Fibroblast of upper back skin (primary cell): Measurements from ENCODE around the gene GRIA4.
"Not testable (repeated sequence)": the region's sequence is repeated elsewhere in the genome, so short reads cannot be mapped to it uniquely, and the experiment has no call there.

Experiments used
- DNase-seq: peaks from one replicate; pipeline ENCODE4 v3.0.0-alpha.2; 2013

The GRIA4 gene

DNA sequence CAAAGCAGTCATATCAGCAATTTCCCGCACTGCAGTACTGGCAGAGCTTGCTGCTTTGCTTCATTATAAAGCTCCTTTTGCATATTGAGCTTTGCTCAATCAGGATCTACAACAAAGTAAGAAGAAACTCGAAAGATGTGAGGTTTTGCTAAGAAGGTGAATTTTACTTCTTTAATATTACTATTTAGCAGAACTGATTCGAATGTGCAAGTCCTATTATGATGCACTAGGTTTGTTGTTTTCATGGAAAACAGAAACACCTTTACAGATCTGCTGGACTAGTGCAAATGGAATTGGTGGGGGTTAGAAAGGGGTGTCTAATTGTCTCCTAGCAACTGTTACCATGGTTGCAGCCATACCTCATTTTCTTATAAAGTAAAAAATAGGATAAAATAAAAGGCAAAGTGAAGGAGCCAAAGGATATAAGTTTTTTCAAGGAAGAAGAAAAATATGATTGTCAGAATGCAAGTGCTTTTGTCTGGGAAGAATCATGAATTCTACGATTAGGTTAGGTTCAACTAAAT, 259.0 kb downstream of the GRIA4 start:
- no peak for DNase-seq

DNA sequence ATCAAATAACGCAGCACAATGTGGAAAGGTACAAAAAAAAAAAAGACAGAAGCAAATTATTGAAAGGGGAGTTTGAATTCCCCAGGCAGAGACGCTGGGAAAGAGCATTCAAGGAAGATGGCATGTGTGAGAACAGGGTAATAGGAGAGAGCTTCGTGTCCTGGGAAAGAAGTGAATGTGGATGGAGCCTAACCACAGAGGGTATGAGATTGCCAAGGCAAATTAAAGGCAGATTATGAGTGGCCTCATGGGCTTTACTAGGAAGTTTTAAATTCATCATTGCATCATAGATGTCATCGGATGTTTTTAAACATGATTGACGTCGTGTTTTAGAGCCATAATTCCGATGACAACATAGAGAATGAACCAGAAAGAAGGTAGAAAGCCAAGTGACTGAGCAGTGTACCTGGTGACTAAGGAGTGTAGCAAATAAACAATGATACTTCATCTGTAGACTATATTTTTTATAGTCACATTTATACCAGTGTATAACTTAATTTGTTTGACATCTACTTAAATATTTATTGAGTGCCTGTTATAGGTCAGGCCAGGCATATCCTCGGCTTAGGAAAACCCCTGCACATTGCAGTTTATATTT, 260.7 kb downstream of the GRIA4 start:
- DNase-seq = peak; percentile 32

DNA sequence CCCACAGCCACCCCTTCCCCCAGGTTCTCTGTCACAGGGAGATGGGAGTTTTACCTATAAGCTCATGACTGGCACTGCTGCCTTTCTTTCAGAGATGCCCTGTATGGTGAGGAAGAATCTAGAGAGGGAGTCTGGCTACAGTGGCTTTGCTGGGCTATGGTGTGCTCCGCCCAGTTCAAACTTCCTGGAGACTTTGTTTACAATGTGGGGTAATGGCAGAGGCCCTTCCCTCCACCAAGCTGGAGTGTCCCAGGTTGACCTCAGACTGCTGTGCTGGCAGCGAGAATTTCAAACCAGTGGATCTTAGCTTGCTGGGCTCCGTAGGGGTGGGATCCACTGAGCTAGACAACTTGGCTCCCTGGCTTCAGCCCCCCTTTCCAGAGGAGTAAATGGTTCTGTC, 268.6 kb downstream of the GRIA4 start:
- no peak for DNase-seq

DNA sequence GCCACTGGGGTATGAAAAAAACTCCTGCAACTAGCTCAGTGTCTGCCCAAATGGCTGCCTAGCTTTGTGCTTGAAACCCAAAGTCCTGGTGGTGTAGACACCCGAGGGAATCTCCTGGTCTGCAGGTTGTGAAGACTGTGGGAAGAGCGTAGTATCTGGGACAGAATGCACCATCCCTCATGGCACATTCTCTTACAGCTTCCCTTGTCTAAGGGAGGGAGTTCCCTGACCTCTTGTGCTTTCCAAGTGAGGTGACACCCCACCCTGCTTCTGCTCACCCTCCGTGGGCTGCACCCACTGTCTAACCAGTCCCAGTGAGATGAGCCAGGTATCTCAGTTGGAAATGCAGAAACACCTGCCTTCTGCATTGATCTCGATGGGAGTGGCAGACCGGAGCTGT, 269.1 kb downstream of the GRIA4 start:
- DNase-seq = not testable (repeated sequence)

DNA sequence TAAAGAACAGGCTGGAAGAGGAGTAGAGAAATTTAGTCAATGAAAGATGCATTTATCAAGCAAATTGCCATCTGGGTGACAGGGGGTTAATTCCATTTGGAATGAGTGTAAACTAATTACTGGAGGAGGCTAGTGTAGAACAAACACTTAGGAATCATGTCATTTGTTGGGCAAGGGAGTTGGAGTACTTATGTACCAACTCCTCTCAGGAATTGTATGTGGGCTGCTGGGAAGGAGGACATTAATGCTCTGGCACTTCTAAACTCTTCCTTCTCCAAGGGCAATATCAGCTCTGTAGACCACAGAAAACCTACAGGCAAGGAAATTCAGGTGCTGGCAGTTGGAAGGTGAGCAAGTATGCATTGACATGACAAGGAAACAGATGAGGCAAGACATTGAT, 271.2 kb downstream of the GRIA4 start:
- DNase-seq = no peak

DNA sequence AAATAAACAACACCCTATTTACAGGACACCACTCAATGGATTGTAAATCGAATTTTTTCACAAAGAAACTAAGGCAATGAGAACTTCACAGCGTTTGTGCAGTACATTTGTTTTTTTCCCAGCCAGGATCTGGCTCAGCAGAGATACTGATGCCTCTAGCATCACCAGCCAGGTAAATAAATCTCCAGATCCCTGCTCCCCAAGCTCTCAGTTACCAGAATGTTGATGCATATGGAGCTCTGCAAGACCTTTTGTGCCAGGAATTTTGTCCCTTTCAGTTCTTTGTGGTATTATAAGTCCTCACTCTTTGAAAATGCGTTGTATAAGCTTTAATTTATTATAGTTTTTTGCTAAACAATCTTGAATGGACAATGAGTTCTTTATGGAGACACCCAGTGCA, 274.6 kb downstream of the GRIA4 start:
- no peak for DNase-seq

DNA sequence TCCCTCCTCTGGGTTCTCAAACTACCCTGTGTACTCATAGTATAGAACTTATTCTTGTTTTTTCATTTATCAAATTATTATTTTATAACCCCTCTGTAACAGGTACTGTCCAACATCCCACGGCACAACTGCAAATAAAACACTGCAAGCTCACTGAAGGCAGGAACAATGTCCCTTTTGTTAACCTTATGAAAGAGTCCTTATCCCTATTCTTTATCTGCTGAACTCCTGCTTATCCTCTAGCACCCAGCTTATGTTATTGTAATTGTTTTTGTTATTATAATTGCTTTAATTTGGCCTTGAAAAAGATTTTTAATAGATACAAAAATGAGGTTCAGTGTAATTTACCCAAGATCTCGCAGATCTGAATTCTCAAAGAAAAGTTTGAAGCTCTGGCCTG, 281.8 kb downstream of the GRIA4 start:
- DNase-seq = no peak

DNA sequence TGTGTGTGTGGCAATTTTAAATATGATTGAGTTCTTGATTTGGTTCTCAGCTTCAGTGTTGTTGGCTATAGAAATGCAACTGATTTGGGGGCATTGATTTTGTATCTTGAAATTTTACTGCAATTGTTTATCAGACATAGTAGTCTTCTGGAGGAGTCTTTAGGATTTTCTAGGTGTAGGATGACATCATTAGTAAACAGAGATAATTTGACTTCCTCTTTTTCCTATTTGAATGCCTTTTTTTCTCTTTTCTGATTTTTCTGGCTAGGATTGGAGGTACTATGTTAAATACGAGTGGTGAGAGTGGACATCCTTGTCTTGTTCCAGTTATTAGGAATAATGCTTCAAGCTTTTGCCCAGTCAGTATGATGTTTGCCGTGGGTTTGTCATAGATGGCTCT, 287.3 kb downstream of the GRIA4 start:
- no peak for DNase-seq

DNA sequence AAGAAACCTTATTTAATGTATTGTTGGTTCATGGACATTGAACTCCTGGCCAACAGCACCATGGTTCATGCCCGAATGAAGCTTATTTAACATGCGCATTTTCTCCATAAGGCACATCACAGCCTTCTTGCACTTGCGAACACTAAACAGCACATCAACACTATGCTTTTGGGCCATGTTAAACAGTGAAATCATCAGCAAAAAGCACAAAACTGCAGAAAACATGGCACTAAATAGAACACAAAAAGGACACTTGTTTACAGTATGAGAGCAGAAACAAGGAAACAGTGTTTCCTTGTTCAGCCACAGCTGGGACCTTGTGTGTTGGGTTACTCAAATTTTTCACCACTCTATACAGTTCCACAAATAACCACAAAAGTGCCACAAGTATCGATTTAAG, 289.9 kb downstream of the GRIA4 start:
- DNase-seq = no peak

DNA sequence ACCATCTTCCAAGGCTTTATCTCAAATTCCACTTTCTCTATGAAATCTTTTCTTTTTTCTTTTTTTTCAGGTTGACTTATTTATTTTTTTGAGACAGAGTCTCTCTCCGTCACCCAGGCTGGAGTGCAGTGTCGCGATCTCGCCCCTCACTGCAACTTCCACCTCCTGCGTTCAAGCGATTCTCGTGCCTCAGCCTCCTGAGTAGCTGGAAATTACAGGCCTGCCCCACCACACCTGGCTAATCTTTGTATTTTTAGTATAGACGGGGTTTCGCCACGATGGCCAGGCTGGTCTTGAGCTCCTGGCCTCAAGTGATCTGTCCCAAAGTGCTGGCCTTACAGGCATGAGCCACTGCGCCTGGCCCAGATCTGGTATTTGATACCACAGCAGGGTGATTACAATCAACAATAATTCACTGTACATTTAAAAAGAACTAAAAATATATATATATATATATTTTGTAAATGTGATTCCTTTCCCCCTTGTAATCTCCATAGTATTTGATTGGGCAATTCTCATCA, 290.7 kb downstream of the GRIA4 start:
- no peak for DNase-seq

DNA sequence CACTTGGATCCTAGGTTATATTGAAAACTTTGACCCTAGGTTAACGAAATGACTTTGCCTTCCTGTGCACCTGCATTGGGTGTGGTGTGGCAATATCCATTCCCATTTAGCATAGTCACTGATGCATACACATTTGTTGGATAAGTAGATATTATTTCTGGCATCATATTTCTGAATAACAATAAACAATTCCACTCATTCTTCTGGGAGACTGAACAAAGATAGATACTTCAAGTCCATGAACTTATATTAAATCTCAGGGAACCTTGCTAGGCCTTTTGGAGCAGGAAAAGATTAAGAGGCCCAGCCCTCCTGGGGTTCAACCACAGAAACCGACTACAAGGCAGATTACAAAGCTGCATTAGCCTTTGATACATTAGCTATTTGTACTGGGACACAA, 293.2 kb downstream of the GRIA4 start:
- DNase-seq = no peak

DNA sequence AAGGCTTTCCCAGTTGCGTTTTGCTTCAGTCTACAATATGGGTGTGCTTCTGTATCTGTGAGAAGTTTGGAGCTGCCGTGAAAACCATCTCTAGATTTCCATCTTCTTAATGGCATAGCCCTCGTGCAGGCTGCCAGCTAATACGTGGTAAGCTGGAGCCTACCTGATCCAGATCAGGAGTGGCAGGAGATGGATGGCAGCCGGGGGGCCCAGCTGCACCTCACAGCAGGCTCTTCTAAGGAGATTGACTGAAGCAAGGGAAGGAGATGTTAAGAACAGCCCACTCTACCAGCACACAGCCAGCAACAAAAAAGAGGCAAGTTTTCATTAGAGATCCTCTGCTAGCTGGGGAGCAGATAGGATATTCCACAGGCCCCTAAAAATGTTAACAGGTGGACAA, 296.6 kb downstream of the GRIA4 start:
- DNase-seq = no peak

DNA sequence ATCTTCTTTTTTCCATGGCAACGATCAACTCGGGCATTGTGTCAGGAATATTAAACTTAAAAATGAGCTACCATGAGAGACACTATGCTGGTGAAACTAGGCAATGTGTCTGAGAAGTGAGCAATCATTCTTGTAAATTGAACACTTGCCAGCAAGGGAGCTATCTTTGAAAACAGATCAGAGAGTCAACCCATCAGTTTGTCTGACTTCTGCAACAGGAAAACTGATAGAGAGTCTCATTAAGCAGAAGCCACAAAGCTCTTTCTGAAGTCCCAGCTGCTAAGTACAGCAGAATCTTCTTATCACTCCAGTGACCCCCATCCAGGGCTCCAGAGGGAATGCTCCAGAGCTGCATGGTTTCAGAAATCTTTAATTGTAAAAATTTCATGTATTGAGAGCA, 297.4 kb downstream of the GRIA4 start:
- no peak for DNase-seq

DNA sequence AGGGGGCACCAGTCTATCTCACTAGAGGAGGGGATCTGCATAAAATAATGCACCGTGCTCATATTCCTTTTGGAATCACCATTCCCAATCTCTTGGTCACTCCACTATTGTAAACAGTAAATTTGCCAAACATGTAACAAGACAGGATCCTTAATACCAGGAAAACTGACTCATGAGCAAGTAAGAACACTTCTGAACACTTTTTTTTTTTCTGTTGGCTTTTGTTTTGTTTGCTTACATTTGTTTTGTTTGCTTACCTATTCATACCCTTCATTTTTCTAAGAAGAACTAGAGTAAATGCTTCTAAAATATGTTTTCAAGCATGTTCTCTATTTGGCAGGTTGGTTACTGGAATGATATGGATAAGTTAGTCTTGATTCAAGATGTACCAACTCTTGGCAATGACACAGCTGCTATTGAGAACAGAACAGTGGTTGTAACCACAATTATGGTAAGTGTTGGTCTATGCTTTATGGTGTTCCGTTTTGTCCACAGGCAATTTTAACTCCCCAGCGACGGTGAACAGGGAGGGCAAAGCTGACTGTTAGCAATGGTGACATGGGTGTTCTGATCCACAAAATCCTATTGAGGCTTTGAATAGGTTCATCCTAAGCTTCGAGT, 300.3 kb downstream of the GRIA4 start:
- no peak for DNase-seq

DNA sequence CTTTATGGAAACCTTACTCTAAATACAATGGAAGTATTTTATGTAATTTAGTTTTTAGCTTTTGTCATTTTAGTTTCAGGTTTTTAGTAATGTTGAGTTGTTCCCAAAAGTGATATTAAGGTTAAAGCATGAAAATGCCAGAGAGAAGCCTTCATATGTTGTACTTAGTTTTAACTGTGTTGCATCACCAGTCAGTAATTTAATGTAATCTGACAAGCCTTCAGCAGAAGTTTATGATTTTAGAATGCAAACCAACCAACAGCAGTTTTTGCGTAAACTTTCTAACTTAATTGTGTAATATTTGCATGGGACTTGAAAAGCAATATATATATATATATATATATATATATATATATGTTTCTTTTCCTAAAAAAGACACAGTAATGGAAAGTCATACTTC, 301.6 kb downstream of the GRIA4 start:
- DNase-seq = no peak

DNA sequence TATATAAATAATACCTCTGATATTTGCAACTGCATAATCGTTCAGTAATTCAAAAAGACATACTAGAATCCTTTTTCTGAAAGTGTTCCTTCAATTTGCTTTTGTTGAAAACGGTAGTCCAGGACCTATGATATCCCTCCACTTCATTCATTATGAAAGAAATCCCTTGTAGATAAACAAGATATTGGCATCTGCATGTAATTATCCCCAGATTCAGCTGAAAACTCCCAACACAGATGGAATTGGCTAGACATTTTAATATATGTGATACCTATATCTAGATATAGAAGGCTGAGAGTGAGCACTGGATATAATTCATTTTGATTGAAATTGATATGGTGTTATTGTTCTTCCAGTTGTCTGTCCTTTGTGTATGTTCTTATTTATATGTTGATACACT, 302.8 kb downstream of the GRIA4 start:
- DNase-seq = no peak

DNA sequence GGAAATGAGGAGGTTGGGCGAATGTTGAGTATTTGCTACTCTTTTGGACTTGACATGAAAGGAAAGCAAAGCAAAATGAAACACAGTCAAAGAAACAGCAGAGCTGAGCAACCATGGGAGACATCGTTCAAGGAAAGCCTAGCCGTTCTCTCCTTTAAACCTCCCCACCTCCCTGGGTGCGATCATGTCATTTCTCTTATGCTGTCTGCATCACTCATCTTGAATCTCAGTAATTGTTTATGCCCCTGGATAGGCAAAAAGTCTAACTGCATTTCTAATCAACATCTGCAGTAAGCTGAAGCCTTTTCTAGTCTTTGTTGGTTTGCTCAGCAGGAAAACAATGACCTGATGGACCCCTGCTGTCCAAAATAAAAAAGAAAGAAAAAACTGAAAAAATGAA, 305.1 kb downstream of the GRIA4 start:
- DNase-seq = no peak

DNA sequence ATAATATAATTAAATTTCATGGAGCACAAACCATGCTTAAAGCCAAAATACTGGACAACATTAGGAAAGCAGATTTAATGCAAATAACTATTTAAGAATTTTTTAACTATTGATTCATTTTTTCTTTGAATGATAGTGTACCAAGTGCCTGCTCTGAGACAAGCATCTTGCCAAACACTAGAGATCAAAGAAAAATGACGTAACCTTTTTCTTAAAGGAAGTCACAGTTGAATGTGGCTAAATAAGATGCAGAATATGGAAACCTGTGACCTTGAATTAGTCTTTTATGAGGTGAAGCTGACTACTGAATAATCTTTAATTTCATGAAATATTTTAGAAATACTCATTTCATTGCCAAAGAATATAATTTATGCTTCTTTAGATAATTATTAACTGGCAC, 308.2 kb downstream of the GRIA4 start:
- DNase-seq = no peak

DNA sequence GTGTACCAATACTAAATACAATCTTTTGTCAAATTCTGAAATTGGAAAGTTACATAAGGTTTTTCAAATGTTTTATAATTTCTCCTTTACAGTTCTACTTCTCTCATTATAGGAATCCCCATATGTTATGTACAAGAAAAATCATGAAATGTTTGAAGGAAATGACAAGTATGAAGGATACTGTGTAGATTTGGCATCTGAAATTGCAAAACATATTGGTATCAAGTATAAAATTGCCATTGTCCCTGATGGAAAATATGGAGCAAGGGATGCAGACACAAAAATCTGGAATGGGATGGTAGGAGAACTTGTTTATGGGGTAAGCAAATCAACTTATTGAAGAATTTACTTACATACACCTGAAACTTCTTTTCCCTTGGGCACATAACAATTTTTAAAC, 308.7 kb downstream of the GRIA4 start:
- no peak for DNase-seq

DNA sequence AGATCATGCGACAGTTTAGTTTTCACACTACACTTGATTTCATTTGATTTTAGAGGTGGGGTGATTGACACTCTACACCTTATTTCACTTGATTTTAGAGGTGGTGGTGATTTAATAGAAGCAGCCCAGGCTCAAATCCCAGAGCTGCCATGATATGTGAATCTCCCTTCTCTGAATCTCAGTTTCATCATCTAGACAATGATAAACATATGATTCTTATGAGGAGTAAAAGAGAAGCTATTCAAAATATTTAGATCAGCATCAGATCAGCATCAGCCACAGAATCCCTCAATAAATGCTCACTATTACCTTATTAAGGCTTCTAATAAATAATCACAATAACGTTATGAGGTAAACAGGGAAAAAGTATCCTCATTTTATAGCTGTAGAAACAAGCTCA, 313.4 kb downstream of the GRIA4 start:
- no peak for DNase-seq

DNA sequence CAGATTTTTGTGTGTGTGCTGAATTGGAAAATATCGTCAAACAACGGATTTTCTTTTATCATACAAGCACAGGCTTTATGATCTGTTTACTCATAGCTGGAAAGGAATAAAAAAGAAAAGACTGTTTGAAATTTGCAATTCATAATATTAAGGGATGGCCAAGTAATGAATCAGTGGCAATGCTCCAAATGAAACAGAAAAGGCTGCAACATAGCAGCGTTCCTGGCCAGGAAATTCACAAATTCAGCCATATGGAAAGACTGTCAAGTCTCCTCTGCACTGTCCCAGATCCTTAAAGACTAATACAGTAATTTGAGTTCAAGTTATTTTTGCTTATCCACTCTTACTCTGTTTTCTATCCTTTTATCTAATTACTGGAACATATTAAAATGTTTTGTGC, 313.9 kb downstream of the GRIA4 start:
- DNase-seq = peak; percentile 58

DNA sequence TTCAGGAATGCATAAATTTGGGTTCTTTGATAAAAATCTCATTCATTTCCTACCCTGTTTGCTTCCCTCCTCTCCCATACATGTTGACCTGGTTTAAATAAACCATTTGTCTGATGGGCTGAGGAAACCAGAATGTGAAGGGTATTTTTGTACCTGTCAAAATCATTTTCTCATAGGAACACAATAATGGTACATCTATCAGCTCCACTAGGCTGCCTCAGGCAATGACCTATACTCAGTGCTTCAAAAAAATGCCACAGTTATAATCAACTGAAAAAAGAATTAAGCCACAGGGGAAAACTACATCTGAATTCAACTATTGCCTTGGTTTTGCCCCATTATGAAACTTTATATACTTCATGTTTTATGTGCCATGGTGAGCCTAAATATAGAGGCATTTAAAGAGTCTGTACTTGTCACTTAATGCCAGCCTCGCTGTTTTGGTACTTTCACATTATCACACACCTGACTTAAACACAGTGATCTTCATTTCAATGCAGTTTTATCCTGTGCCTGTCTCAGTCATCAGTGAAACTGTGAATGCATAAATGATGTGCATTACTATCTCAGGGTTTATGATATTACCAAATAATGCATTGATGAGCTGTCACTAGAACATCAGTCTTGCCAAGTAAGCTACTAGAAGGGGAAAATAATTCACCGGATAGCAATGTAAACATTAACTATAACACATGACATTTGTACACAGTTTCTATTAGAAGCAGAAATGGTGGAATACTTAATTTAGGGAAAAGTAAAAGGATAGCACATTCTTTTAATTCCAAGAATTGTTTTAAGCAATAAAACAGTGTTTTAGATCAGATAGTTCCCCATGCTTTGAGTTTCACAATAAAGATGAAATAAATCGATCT, 319.4 kb downstream of the GRIA4 start:
- peak; percentile 25 for DNase-seq

DNA sequence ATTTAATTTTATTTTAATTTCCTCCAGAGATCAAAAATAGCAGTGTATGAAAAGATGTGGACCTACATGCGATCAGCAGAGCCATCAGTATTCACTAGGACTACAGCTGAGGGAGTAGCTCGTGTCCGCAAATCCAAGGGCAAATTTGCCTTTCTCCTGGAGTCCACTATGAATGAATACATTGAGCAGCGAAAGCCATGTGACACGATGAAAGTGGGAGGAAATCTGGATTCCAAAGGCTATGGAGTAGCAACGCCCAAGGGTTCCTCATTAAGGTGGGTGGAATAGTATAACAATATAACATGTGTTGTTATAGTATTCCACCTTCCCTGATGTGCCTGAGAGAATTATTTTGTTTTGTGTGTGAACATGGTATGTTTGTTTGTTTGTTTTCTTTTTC, 323.8 kb downstream of the GRIA4 start:
- no peak for DNase-seq

DNA sequence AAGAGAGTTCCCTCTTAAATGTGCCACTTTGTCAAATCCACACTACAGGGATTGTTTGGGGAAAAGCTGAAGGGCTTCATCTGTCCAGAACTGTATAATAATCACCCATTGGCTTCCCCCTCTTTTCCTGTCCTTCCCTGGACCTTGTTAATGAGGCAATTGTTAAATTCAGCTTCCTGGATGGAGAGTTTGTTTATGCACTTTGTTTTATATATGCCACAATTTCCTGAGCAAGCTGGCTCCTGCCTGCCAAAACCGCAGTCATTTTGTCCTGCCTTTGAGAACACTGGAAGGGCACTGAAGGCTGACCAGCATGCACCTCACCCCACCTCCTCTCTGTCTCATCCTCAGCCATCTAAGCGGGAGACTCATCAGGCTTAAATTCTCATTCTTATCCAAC, 325.9 kb downstream of the GRIA4 start:
- DNase-seq = no peak
